HepG2 (cell line): ENCODE data around the gene ANKRD35. TPM values are rescaled to one million over a fixed set of nuclear protein-coding genes. Genes with fewer than 3 reads are reported as not detected.

ENCODE experiments used
- DR1 ChIP-seq: sonication (generic); formaldehyde crosslinking; IDR thresholded peaks from 2 replicates; pipeline ENCODE4 v1.8.0; 2021; ENCODE audit warnings: mild to moderate bottlenecking, missing genetic modification reagents, inconsistent platforms
- E2F5 ChIP-seq: sonication (generic); formaldehyde crosslinking; conservative IDR thresholded peaks from 2 replicates; pipeline ENCODE4 v1.4.0; 2020; ENCODE audit warnings: missing genetic modification reagents
- FOXO1 ChIP-seq: sonication (generic); formaldehyde crosslinking; IDR thresholded peaks from 2 replicates; pipeline ENCODE4 v1.4.0; 2020; ENCODE audit warnings: missing genetic modification reagents
- FOXP1 ChIP-seq, 2 experiments: fragments of 450-650 bp in 1 of 2; IDR thresholded peaks; 2 replicates each; pipeline ENCODE4 v1.6.1; 2017 to 2018; ENCODE audit warnings: antibody characterized with exemption in 1 of 2
- GRHL1 ChIP-seq: sonication (generic); formaldehyde crosslinking; conservative IDR thresholded peaks from 2 replicates; pipeline ENCODE4 v1.8.0; 2022; ENCODE audit warnings: missing genetic modification reagents
- HOXA5 ChIP-seq: sonication (generic); formaldehyde crosslinking; IDR thresholded peaks from 2 replicates; pipeline ENCODE4 v1.4.0; 2020; ENCODE audit warnings: missing genetic modification reagents
- NCOR1 ChIP-seq: fragments of 200-600 bp; sonication (generic); IDR thresholded peaks from 2 replicates; pipeline ENCODE4 v1.7.0; 2017; ENCODE audit warnings: antibody characterized with exemption, low read length, borderline replicate concordance
- NKX3-1 ChIP-seq: sonication (generic); formaldehyde crosslinking; IDR thresholded peaks from 2 replicates; pipeline ENCODE4 v1.5.0; 2020; ENCODE audit warnings: missing genetic modification reagents
- SRSF4 ChIP-seq: fragments of 200-400 bp; formaldehyde crosslinking; IDR thresholded peaks from one replicate; pipeline ENCODE4 v1.6.1; 2018; ENCODE audit warnings: mild to moderate bottlenecking, low read depth, low read length, moderate library complexity; ENCODE audit not compliant: poor library complexity, severe bottlenecking
- TARDBP ChIP-seq: sonication (generic); formaldehyde crosslinking; IDR thresholded peaks from 2 replicates; pipeline ENCODE4 v1.8.0; 2022; ENCODE audit warnings: mild to moderate bottlenecking, missing genetic modification reagents
- ZFP41 ChIP-seq: sonication (generic); formaldehyde crosslinking; IDR thresholded peaks from 2 replicates; pipeline ENCODE4 v1.4.0; 2020; ENCODE audit warnings: mild to moderate bottlenecking, missing genetic modification reagents, borderline replicate concordance
- ZNF33B ChIP-seq: sonication (generic); formaldehyde crosslinking; IDR thresholded peaks from 2 replicates; pipeline ENCODE4 v1.5.1; 2020; ENCODE audit warnings: mild to moderate bottlenecking, missing genetic modification reagents
- ZNF672 ChIP-seq: sonication (generic); formaldehyde crosslinking; IDR thresholded peaks from 2 replicates; pipeline ENCODE4 v1.8.1; 2022; ENCODE audit warnings: missing genetic modification reagents
- polyA plus RNA-seq, 8 experiments: library from polyadenylated mRNA; depleted of rRNA in 3 of 8; stranded (reverse) in 7 of 8; unstranded in 1 of 8; fragments of >200 nt; fragmentation: Illumina TruSeq in 4 of 8; extraction: Trizol in 4 of 8; gene quantifications; 2 replicates each; pipeline versions ENCODE4 v1.2.1 to v1.2.3, GENCODE V29; 2011 to 2016; ENCODE audit warnings: low read depth in 4 of 8, missing spikeins in 1 of 8, mixed read lengths in 1 of 8; ENCODE audit not compliant: insufficient read depth in 1 of 8
- total RNA-seq, 5 experiments: library from RNA; depleted of rRNA; stranded (reverse); fragments of >200 nt; fragmentation: Illumina TruSeq; extraction: Trizol; gene quantifications; 2 replicates each; pipeline ENCODE4 v1.2.3, GENCODE V29; 2016; ENCODE audit warnings: low read depth in 1 of 5
- TF ChIP-seq, protein P1 (sequence below): sonication (generic); formaldehyde crosslinking; IDR thresholded peaks from 2 replicates; pipeline ENCODE4 v1.5.1; 2020; ENCODE audit warnings: mild to moderate bottlenecking, missing genetic modification reagents, borderline replicate concordance
- TF ChIP-seq, protein P2 (sequence below): sonication (generic); formaldehyde crosslinking; IDR thresholded peaks from 2 replicates; pipeline ENCODE4 v1.4.0; 2020; ENCODE audit warnings: mild to moderate bottlenecking, missing genetic modification reagents
- TF ChIP-seq, protein P3 (sequence below): sonication (generic); formaldehyde crosslinking; IDR thresholded peaks from 2 replicates; pipeline ENCODE4 v1.4.0; 2020; ENCODE audit warnings: mild to moderate bottlenecking, low read depth, missing genetic modification reagents

The ANKRD35 gene
- total and polyA plus RNA-seq, 2 of the 13 experiments (the other 11 are each of a cell fraction or from before 2014, with no cell fraction given) = 0.02 TPM; not detected in 1

DNA sequence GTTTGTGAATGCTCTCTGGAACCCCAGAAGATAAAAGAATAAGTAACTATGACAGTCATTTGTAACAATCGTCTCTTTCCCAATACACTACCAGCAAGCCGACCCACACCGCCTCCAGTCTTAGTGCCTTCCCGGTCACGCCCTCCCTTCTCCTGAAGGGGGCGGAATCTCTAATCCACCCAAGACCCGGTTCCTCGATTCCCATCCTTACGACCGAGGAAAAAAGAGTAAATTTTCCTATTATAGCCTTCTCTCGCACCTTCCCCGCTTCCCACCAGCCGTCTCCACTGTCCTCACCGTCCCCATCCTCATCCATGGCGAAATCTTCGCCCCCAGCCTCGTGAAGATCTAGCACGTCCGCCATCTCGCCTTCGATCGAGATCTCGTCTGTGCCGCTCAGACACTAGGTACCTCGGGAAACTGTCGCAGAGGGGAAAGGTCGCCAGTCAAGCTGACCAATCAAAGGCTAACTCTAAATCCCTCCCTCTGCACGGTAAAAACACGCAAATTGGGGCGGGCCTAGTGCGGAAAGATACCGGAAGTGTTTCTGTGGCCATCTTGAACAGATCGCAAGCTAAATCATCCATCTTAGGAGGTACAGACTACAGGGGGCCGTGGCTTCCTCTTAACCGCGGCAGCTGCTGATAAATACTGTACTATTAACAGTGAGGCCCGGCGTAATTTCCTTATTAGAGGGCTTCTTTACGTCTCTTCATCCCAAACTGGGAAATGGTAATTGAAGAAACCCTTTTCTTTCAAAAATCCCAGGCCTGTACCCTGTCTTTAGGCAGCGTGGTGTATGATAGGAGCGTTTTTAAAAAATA lies 41.6 kb upstream of the ANKRD35 start, which contains the start of gene RBM8A (continued):
- TF ChIP-seq, protein P1, sequence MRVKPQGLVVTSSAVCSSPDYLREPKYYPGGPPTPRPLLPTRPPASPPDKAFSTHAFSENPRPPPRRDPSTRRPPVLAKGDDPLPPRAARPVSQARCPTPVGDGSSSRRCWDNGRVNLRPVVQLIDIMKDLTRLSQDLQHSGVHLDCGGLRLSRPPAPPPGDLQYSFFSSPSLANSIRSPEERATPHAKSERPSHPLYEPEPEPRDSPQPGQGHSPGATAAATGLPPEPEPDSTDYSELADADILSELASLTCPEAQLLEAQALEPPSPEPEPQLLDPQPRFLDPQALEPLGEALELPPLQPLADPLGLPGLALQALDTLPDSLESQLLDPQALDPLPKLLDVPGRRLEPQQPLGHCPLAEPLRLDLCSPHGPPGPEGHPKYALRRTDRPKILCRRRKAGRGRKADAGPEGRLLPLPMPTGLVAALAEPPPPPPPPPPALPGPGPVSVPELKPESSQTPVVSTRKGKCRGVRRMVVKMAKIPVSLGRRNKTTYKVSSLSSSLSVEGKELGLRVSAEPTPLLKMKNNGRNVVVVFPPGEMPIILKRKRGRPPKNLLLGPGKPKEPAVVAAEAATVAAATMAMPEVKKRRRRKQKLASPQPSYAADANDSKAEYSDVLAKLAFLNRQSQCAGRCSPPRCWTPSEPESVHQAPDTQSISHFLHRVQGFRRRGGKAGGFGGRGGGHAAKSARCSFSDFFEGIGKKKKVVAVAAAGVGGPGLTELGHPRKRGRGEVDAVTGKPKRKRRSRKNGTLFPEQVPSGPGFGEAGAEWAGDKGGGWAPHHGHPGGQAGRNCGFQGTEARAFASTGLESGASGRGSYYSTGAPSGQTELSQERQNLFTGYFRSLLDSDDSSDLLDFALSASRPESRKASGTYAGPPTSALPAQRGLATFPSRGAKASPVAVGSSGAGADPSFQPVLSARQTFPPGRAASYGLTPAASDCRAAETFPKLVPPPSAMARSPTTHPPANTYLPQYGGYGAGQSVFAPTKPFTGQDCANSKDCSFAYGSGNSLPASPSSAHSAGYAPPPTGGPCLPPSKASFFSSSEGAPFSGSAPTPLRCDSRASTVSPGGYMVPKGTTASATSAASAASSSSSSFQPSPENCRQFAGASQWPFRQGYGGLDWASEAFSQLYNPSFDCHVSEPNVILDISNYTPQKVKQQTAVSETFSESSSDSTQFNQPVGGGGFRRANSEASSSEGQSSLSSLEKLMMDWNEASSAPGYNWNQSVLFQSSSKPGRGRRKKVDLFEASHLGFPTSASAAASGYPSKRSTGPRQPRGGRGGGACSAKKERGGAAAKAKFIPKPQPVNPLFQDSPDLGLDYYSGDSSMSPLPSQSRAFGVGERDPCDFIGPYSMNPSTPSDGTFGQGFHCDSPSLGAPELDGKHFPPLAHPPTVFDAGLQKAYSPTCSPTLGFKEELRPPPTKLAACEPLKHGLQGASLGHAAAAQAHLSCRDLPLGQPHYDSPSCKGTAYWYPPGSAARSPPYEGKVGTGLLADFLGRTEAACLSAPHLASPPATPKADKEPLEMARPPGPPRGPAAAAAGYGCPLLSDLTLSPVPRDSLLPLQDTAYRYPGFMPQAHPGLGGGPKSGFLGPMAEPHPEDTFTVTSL (CRISPR knock-in tag) = no peak
- TF ChIP-seq DR1 (CRISPR knock-in tag) (peak; percentile 66; the same call in 1 of the 2 replicates), TARDBP (CRISPR knock-in tag) (peak; percentile 85), FOXP1 (IDR thresholded peaks at IDR 0.05) (no peak), FOXP1 (CRISPR knock-in tag; IDR thresholded peaks at IDR 0.05) (no peak), HOXA5 (CRISPR knock-in tag) (no peak), FOXO1 (peak; percentile 33; the same call in 1 of the 2 replicates), ZNF672 (no peak), E2F5 (CRISPR knock-in tag) (no peak), NKX3-1 (CRISPR knock-in tag) (no peak), ZFP41 (no peak), SRSF4 (no peak), ZNF33B (CRISPR knock-in tag) (no peak), GRHL1 (CRISPR knock-in tag) (no peak), NCOR1 (peak; percentile 47; the same call in 1 of the 2 replicates)
- TF ChIP-seq, protein P2, sequence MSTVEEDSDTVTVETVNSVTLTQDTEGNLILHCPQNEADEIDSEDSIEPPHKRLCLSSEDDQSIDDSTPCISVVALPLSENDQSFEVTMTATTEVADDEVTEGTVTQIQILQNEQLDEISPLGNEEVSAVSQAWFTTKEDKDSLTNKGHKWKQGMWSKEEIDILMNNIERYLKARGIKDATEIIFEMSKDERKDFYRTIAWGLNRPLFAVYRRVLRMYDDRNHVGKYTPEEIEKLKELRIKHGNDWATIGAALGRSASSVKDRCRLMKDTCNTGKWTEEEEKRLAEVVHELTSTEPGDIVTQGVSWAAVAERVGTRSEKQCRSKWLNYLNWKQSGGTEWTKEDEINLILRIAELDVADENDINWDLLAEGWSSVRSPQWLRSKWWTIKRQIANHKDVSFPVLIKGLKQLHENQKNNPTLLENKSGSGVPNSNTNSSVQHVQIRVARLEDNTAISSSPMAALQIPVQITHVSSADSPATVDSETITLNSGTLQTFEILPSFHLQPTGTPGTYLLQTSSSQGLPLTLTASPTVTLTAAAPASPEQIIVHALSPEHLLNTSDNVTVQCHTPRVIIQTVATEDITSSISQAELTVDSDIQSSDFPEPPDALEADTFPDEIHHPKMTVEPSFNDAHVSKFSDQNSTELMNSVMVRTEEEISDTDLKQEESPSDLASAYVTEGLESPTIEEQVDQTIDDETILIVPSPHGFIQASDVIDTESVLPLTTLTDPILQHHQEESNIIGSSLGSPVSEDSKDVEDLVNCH = no peak
- TF ChIP-seq, protein P3, sequence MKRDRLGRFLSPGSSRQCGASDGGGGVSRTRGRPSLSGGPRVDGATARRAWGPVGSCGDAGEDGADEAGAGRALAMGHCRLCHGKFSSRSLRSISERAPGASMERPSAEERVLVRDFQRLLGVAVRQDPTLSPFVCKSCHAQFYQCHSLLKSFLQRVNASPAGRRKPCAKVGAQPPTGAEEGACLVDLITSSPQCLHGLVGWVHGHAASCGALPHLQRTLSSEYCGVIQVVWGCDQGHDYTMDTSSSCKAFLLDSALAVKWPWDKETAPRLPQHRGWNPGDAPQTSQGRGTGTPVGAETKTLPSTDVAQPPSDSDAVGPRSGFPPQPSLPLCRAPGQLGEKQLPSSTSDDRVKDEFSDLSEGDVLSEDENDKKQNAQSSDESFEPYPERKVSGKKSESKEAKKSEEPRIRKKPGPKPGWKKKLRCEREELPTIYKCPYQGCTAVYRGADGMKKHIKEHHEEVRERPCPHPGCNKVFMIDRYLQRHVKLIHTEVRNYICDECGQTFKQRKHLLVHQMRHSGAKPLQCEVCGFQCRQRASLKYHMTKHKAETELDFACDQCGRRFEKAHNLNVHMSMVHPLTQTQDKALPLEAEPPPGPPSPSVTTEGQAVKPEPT (CRISPR knock-in tag) = no peak
